Heart right ventricle (tissue), 16 donors: ENCODE measurements around the gene ANAPC15. TPM values are rescaled to one million over a fixed set of nuclear protein-coding genes. Genes with fewer than 3 reads are reported as not detected.
A peak's percentile ranks its signal among the peaks of the same experiment; 100 is the strongest.

Source experiments
- ATAC-seq, 8 donors: fragments of 200-7000 bp; cut with Tn5 transposase; one replicate each; pipeline ENCODE4 v1.9.1; 2020; ENCODE audit warnings: mild to moderate bottlenecking in 8 of 8, moderate library complexity in 8 of 8, moderate number of reproducible peaks in 1 of 8
- DNase-seq, 2 donors: peaks; one replicate each; pipeline ENCODE4 v3.0.0-alpha.2; 2020
- H3K27ac ChIP-seq, 10 donors: fragments of 200-600 bp; sonication (generic) in 2 of 10; one replicate each; pipeline versions ENCODE4 v1.5.0 to v1.8.0; 2020 to 2022; ENCODE audit warnings: mild to moderate bottlenecking in 3 of 10
- H3K27me3 ChIP-seq, 7 donors: fragments of 200-600 bp; one replicate each; pipeline ENCODE4 v1.8.0; 2021 to 2022; ENCODE audit warnings: mild to moderate bottlenecking in 2 of 7
- H3K36me3 ChIP-seq, 9 donors: fragments of 200-600 bp; sonication (generic) in 1 of 9; one replicate each; pipeline versions ENCODE4 v1.5.0 to v1.8.0; 2020 to 2022; ENCODE audit warnings: mild to moderate bottlenecking in 2 of 9
- H3K4me1 ChIP-seq, 9 donors: fragments of 200-600 bp; sonication (generic) in 1 of 9; one replicate each; pipeline versions ENCODE4 v1.5.0 to v1.8.0; 2020 to 2022; ENCODE audit warnings: mild to moderate bottlenecking in 4 of 9
- H3K4me3 ChIP-seq, 10 donors: fragments of 200-600 bp; sonication (generic) in 2 of 10; one replicate each; pipeline versions ENCODE4 v1.5.0 to v1.8.0; 2020 to 2022; ENCODE audit warnings: mild to moderate bottlenecking in 7 of 10, moderate library complexity in 2 of 10
- H3K9me3 ChIP-seq, 11 donors: fragments of 200-600 bp in 10 of 11; sonication (generic) in 2 of 11; one replicate each; pipeline versions ENCODE4 v1.5.0 to v1.8.0; 2013 to 2022; ENCODE audit warnings: mild to moderate bottlenecking in 2 of 11, control low read depth in 1 of 11, moderate library complexity in 1 of 11
- WGBS, 2 donors: extraction: QIAGEN DNeasy Blood & Tissue Kit; methylation state at CpG; one replicate each; pipeline ENCODE4 v1.1.7; 2013; ENCODE audit warnings: inconsistent platforms in 1 of 2; 5-methylcytosine and 5-hydroxymethylcytosine counted together
- intact Hi-C, 10 donors: fragments of 100-400 bp; cut with DNase I; formaldehyde crosslinking; loops; one replicate each; pipeline versions ENCODE4 v1.11.1 to v1.14.2; 2022
- polyA plus RNA-seq, 2 donors: library from polyadenylated mRNA; stranded (reverse); fragments of 200-250 nt; gene quantifications; one replicate each; pipeline ENCODE4 v1.2.3, GENCODE V29; 2013
- total RNA-seq, 10 donors: library from RNA; stranded (reverse); fragmentation: NEBNext Ultra II Directional in 3 of 10; extraction: Animal tissue kit (Norgen Biotek cat#: 25700) in 3 of 10; gene quantifications; one replicate each; pipeline versions ENCODE4 v1.2.1 to v1.2.4, GENCODE V29; 2021 to 2023
- TF ChIP-seq, protein P1 (sequence below), 9 donors: fragments of 200-600 bp; sonication (generic) in 2 of 9; IDR thresholded peaks; one replicate each; pipeline versions ENCODE4 v1.5.0 to v1.8.0; 2021 to 2022; ENCODE audit warnings: antibody characterized with exemption in 9 of 9, mild to moderate bottlenecking in 5 of 9, moderate library complexity in 1 of 9
- donor health status: Arrhythmogenic right ventricular cardiomyopathy.
- donor health status: ischemic (EF 13 %, LVEDD 7.1; RV severe dilation, severe dysfunction).
- donor health status: healthy with polysubstance abuse.
- donor health status: DM: no; HTN: yes; CAD: no.
- donor health status: DM: no; HTN: no; CAD: no.
- donor health status: ischemic (EF 25% LVEDD 6.9; RV normal size, moderate dysfunction).
- donor health status: ischemic (EF 25% LVEDD 5.7; RV mildly dilated, moderate dysfunction).
- donor health status: healthy.
- donor health status: DM: yes; HTN: yes; CAD: no.
- donor health status: Ischemic cardiomyopathy.
- donor health status: ischemic (EF 35%, LVEDD 5.7; RV mildly dilated, moderate dysfunction).
- donor health status: nonischemic (EF 11% LVEDD 7.7; RV severe dilation, severe dysfunction).
- donor health status: DM: yes; HTN: yes; CAD: no.
- donor health status: PGD.
- donor health status: ischemic (EF 29% LVEDD 5.4; RV normal size, mild dysfunction).
- donor health status: nonischemic (EF 23%, LVEDD 6.1; RV moderate dilation, normal function).

The ANAPC15 gene
- total and polyA plus RNA-seq, 12 donors: 31.8 to 104 (median 46.8) TPM

DNA sequence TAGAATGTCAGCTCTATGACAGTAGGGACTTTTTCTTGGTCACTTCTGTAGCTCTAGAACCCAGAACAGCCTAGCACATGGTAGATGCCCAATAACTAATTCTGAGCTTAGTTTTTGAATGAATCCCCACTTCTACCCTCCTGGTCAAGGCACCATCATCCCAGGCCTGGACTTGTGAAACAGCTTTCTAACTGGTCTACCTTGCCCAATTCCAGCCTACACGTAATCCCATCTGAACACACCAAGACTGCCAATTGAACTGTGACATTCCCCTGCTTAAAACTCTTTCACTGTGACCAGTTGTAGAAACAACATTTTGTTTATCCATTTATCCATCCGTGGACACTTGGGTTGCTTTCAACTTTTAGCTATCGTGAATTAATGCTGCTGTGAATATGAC, 16.9 kb upstream of the ANAPC15 start:
- WGBS, 2 donors: 76 to 87% methylated on average over 3 of the region's 3 CpGs
- intact Hi-C loops: no loop called here
- no peak for DNase-seq
- TF ChIP-seq, protein P1, sequence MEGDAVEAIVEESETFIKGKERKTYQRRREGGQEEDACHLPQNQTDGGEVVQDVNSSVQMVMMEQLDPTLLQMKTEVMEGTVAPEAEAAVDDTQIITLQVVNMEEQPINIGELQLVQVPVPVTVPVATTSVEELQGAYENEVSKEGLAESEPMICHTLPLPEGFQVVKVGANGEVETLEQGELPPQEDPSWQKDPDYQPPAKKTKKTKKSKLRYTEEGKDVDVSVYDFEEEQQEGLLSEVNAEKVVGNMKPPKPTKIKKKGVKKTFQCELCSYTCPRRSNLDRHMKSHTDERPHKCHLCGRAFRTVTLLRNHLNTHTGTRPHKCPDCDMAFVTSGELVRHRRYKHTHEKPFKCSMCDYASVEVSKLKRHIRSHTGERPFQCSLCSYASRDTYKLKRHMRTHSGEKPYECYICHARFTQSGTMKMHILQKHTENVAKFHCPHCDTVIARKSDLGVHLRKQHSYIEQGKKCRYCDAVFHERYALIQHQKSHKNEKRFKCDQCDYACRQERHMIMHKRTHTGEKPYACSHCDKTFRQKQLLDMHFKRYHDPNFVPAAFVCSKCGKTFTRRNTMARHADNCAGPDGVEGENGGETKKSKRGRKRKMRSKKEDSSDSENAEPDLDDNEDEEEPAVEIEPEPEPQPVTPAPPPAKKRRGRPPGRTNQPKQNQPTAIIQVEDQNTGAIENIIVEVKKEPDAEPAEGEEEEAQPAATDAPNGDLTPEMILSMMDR (IDR thresholded peaks at IDR 0.05): no peak
- Histone ChIP-seq H3K27ac (no peak overlapping the region), H3K4me3 (no peak overlapping the region), H3K36me3 (no peaks in the 10 kb centered on the region), H3K9me3 (peaks cover 0 to 9% (median 0%) of the 10 kb centered on the region in 11 donors), H3K4me1 (peaks cover 0 to 16% (median 0%) of the 10 kb centered on the region in 9 donors), H3K27me3 (peaks cover 0 to 9% (median 0%) of the 10 kb centered on the region in 7 donors)
- ATAC-seq: no peak

- Histone ChIP-seq H3K4me1 (peaks cover 0 to 19% (median 0%) of the 10 kb centered on the region in 9 donors), H3K27me3 (peaks cover 0 to 9% (median 0%) of the 10 kb centered on the region in 7 donors), H3K4me3 (no peak overlapping the region), H3K9me3 (peaks cover 0 to 9% (median 0%) of the 10 kb centered on the region in 11 donors), H3K36me3 (no peaks in the 10 kb centered on the region), H3K27ac (no peak overlapping the region)
- DNase-seq (no peak), ATAC-seq (no peak)
- 53 to 60% methylated on average over 2 of the region's 2 CpGs for WGBS, 2 donors
- intact Hi-C loops: no loop called here
- TF ChIP-seq, protein P1 (IDR thresholded peaks at IDR 0.05): no peak
These were observed 15.4 kb upstream of the ANAPC15 start for GRCh38 chr11:72127923-72128322.

- TF ChIP-seq, protein P1 (IDR thresholded peaks at IDR 0.05): no peak
- 56 to 67% methylated on average over 1 of the region's 1 CpG for WGBS, 2 donors
- DNase-seq (no peak), ATAC-seq (no peak)
- no peak overlapping the region for H3K4me3 ChIP-seq
- H3K4me1 ChIP-seq: peaks cover 0 to 10% (median 0%) of the 10 kb centered on the region in 9 donors
- peaks cover 0 to 9% (median 0%) of the 10 kb centered on the region in 7 donors for H3K27me3 ChIP-seq
- intact Hi-C loops: no loop called here
- H3K9me3 ChIP-seq: peaks cover 0 to 9% (median 0%) of the 10 kb centered on the region in 11 donors
- H3K36me3 ChIP-seq: no peaks in the 10 kb centered on the region
- H3K27ac ChIP-seq: no peak overlapping the region
These were observed 13.5 kb upstream of the ANAPC15 start for GRCh38 chr11:72125956-72126355.

GRCh38 chr11:72124046-72124445, 11.6 kb upstream of the ANAPC15 start:
- Histone ChIP-seq H3K27ac (peak overlapping the region in 1 of 10 donors; percentile 18), H3K9me3 (peaks cover 0 to 9% (median 0%) of the 10 kb centered on the region in 11 donors), H3K4me3 (no peak overlapping the region), H3K27me3 (peaks cover 0 to 12% (median 0%) of the 10 kb centered on the region in 7 donors), H3K36me3 (no peaks in the 10 kb centered on the region), H3K4me1 (peaks cover 0 to 10% (median 0%) of the 10 kb centered on the region in 9 donors)
- intact Hi-C loops: no loop called here
- TF ChIP-seq, protein P1 (IDR thresholded peaks at IDR 0.05): no peak
- DNase-seq (no peak), ATAC-seq (peak in 3 of 8 donors; percentile 37 to 48 (median 41))
- 90 to 92% methylated on average over 6 of the region's 6 CpGs for whole genome bisulfite sequencing, 2 donors
